IPS-18c (cell line): ENCODE measurements around the gene KLHL18.
"Not testable (repeated sequence)": the region's sequence is repeated elsewhere in the genome, so short reads cannot be mapped to it uniquely, and the experiment has no call there.

Experiments used
- H3K4me3 ChIP-seq: 2 replicates; pipeline ENCODE4 v1.7.0; 2013; ENCODE audit warnings: low read depth, mild to moderate bottlenecking, low read length, moderate library complexity; ENCODE audit not compliant: insufficient read depth
- H3K9me3 ChIP-seq: one replicate; pipeline ENCODE4 v1.6.1; 2013; ENCODE audit warnings: mild to moderate bottlenecking, low read length, moderate library complexity; ENCODE audit not compliant: control insufficient read depth, insufficient read depth

KLHL18 gene

DNA sequence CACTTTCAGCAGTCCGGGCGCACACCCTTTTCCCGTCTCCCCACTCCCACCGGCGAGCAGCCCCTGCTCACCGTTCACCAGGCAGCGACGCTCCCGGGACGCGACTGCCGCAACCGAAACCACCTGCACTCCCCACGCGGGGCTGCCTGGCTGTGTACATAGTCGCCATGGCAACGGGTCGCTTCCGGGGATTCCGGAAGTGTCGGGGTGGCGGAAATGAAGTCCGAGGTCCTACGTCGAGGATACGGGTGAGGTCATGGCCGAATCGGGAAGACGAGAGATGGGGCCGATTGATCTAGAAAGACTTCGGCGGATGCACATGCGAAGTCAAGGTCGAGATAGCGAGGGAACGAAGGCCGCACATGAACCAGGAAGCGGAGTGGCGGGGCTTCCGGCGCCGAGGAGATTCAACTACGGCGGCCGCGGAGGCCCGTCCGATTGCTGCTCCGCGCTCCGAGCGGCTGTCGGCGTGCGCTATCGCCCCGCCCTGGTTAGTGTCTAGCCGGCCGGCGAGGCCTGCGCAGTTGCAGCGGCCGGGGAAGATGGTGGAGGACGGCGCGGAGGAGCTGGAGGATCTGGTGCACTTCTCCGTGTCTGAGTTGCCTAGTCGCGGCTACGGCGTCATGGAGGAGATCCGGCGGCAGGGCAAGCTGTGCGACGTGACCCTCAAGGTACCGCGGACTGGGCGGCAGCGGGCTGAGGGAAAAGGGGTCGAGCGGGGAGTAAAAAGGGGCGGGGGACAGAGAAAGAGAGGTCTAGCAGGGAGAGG, at the start of gene KLHL18, which contains the start of gene KIF9:
Gene KLHL18, plus strand, starts transcription at position 521 of the 769 bp plus-strand sequence. Its CDS starts 22 bp downstream, at position 543.
Gene KIF9, minus strand, starts transcription at position 376 of the 769 bp plus-strand sequence. CDS start 5,425 bp downstream, outside the sequence.
- Histone ChIP-seq H3K9me3 (no peaks in the 10 kb centered on the region), H3K4me3 (peak within 1 kb of the TSS; percentile 84)

- no peak overlapping the region for H3K4me3 ChIP-seq
- H3K9me3 ChIP-seq = no peaks in the 10 kb centered on the region
Measured at GRCh38 chr3:47238017-47238416, 44.7 kb upstream of the KLHL18 start.

GRCh38 chr3:47239929-47240328, 42.8 kb upstream of the KLHL18 start:
- Histone ChIP-seq H3K4me3 (no peak overlapping the region), H3K9me3 (no peaks in the 10 kb centered on the region)

DNA sequence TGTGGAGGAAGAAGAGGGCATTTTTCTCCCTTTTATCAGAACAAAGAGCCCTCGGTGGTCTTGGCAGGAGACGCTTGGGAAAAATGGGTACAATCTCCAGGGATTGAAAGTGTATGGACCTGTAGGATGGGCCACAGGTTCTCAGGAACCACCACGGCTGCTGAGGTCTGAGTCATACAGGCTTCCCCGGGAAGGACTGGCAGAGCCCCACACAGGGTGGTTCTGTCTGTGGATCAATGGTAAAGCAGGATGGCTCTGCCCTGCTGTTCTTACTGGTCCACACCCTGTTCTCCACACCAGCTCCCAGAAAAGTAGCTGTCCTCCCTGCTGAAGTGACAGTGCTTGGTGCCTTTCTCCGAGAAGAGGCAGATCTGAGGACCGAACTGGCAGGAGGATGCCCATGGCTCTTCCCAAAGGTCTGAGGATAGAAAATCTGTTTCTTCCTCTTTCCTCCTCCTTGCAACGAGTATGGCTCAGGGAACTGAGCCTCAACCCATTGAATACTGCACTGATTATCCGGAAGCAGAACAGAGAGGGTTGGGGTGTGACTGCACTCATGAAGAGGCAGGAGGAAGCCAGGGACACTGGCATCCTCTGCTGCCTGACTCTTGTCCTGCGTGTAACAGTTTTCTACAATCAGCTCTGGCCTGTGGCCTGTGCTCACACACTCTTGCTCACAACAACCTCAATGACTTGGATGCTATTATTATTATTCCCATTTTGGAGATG, 39.2 kb upstream of the KLHL18 start:
- Histone ChIP-seq H3K9me3 (no peaks in the 10 kb centered on the region), H3K4me3 (no peak overlapping the region)

- Histone ChIP-seq H3K4me3 (no peak overlapping the region), H3K9me3 (no peaks in the 10 kb centered on the region)
Measured at GRCh38 chr3:47244531-47245100, 38.1 kb upstream of the KLHL18 start.

DNA sequence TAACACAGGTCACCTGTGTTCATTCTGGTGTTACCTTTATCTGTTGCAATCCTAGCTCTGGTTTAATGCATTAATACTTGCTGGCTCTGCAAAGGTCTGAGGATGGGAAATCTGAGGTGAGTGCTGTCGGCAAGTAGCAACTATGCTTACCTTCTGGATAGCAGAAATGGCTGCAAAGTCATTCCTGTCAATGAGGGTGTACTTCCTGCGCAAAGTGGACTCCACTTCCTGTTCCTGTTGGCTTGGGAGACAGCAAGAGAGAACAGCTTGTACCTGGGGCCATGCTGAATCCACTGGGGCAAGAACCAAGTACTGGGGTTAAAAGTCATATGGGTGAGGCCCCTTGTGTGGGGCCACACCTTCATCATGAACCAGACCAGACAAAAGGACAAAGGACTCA, 37.5 kb upstream of the KLHL18 start:
- H3K4me3 ChIP-seq = no peak overlapping the region
- H3K9me3 ChIP-seq = no peaks in the 10 kb centered on the region

DNA sequence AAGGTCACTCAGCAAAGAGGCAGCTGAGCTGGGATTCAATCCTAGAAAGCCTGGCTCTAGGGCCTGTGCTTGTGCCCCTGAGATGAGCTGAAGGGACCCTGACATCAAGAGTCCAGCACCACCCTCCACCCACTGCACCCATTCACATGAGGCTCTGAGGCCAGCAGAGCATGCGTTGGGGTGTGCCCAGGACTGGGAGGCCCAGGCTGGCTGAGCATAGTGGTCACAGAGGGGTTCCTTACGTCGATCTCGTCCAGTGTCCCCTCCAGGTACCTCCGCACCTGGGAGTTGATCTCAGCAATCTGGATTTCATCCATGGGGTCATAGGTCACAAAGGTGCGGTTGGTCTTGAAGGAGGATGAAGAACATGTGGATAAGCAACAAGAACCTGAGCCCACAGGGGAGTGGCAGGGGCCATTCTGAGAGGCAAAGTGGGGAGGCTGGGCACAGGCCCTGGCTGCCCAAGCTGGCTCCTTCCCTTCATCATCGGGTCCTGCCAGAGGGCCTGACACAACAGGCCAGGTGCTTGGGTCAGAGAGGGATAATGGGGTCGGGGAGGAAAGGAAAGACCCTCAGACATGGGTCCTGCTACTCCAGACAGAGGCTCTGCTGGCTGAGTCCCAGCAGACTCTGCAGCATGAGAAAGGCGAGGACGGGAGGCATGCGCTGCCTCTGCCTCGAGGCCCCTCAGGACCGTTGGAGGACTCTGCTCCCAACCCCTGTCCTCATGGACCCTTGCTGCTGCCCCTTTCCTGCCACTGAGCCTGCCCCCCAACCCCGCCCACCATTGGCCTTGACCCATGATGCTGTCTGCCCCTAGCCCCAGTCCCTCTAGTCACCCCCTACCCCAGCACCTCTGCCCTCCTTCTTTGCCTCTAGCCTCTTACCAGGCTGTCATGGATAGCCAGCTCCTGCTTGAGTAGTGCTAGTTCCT, 35.3 kb upstream of the KLHL18 start:
- Histone ChIP-seq H3K9me3 (no peaks in the 10 kb centered on the region), H3K4me3 (no peak overlapping the region)

GRCh38 chr3:47250309-47251060, 32.3 kb upstream of the KLHL18 start:
- Histone ChIP-seq H3K9me3 (no peaks in the 10 kb centered on the region), H3K4me3 (no peak overlapping the region)

DNA sequence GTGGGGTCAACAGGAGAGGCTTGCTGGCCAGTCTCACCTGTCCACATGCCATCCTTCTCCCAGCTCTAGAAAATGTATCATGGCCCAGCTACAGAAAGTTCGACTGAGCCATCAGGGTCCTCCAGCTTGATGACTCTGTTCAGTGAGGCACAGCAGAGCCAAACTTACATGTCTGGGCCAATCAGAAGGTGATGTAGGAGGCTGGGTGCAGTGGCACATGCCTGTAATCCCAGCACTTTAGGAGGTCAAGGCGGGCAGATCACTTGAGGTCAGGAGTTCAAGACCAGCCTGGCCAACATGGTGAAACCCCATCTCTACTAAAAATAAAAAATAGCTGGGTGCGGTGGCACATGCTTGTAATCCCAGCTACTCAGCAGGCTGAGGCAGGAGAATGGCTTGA, 31.7 kb upstream of the KLHL18 start:
- not testable (repeated sequence) for H3K4me3 ChIP-seq, H3K9me3 ChIP-seq

GRCh38 chr3:47251689-47252088, 31.1 kb upstream of the KLHL18 start:
- Histone ChIP-seq H3K4me3 (no peak overlapping the region), H3K9me3 (no peaks in the 10 kb centered on the region)

GRCh38 chr3:47256331-47256730, 26.4 kb upstream of the KLHL18 start:
- not testable (repeated sequence) for H3K9me3 ChIP-seq, H3K4me3 ChIP-seq

DNA sequence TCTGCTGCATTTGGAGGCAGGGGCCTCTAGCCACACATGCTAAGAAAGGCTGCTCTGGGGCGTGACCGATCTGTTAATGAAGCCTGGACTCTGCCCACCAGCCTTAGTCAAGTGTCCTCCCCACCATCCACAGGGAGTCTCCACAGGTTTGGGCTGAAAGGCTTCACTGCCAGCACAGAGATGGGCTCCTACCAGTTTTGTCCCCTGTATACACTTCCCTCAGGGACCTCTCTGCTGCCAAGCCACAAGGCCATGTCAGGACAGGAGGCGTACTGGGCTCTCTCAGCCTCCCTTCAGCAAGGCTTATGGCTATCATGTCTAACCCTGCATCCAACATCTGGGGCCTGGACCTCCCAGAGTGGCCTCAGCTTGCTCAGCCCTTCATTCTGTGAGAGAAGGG, 23.6 kb upstream of the KLHL18 start:
- Histone ChIP-seq H3K4me3 (no peak overlapping the region), H3K9me3 (no peaks in the 10 kb centered on the region)

DNA sequence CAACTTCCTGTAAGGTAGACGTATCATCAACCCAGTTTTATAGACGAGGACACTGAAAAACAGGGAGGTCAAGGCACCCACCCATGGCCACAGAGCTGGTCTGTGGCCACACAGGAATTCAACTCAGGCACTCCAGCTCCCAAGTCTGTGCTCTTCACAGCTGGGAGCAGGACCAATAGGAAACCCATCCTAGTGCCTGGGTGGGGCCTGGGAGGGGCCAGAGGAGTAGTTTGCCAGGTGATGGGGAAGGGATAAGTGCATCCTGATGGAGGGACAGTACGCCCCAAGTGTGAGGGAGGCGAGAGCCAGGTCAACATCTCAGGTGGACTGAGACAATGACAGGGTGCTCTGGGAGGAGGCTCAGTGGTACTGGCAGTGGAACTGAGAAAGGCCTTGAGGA, 22.1 kb upstream of the KLHL18 start:
- no peak overlapping the region for H3K4me3 ChIP-seq
- H3K9me3 ChIP-seq = no peaks in the 10 kb centered on the region

DNA sequence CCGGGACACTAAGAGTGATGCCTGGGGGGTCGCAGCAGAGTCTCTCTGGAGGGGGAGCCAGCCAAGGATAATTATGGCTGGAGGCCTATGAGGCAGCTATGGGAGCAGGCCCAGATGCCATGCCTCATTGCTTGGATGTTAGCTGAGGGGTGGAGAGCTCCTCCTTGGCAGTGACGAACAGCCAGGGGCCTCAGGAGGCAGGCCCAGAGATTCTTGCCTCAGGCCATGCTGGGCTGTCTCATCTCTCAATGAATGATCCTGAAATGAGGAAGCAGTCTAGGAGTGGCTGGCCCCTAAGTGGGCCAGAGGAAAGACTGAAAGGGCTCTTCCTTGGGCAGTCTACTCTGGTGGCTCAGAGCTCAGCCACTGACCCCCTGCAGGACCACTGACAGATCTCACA, 21.4 kb upstream of the KLHL18 start:
- Histone ChIP-seq H3K9me3 (no peaks in the 10 kb centered on the region), H3K4me3 (no peak overlapping the region)

GRCh38 chr3:47265008-47265407, 17.7 kb upstream of the KLHL18 start:
- Histone ChIP-seq H3K4me3 (no peak overlapping the region), H3K9me3 (no peaks in the 10 kb centered on the region)

DNA sequence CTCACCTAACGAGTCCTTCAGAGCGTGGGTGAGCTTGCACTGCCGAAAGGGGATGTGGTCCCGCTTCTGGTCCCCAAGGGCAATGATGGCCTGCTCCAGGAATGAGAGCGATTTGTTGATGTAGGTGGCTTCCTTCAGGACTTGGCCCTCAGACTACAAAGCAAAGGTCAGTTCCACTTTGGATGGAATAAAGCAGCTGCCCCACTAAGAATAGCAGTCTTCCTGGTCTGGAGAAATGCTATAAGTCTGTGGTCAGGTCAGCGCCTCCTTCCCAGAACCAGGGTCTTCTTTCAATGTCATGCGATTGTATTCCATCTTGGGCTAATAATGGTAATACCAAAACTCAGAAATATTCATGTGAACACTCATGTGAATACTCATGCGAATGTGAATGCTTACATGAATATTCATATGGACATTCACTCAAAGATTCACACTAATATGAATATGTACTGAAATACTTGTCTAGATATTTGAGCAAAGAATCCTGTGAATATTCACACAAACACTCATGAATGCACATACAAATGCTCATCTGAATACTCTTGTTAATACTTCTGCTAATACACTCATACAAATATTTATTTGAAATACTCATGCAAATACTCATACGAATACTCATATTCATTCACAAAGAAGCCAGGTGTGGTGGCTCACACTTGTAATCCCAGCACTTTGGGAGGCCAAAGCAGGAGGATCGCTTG, 16.9 kb upstream of the KLHL18 start:
- Histone ChIP-seq H3K4me3 (no peak overlapping the region), H3K9me3 (no peaks in the 10 kb centered on the region)
